Fibroblast of pulmonary artery (primary cell): ENCODE results near the gene PLCL1.
A peak's percentile ranks its signal among the peaks of the same experiment; 100 is the strongest.

ENCODE experiments used
- DNase-seq: peaks from one replicate; pipeline ENCODE4 v3.0.0-alpha.2; 2010; ENCODE audit warnings: low read depth
- H3K4me3 ChIP-seq: replicated peaks from 2 replicates; pipeline ENCODE4 v1.5.1; 2011; ENCODE audit warnings: low read depth, mild to moderate bottlenecking, control low read depth, low read length, moderate library complexity
- TF ChIP-seq, protein P1 (sequence below): IDR thresholded peaks from 2 replicates; pipeline ENCODE4 v1.5.1; 2011; ENCODE audit warnings: mild to moderate bottlenecking, control low read depth, low read length, inconsistent platforms; ENCODE audit errors: missing control alignments

PLCL1 gene

GRCh38 chr2:197800091-197800490 lies 4.3 kb upstream of the PLCL1 start:
- no peak overlapping the region for H3K4me3 ChIP-seq
- DNase-seq, result no peak
- TF ChIP-seq, protein P1, sequence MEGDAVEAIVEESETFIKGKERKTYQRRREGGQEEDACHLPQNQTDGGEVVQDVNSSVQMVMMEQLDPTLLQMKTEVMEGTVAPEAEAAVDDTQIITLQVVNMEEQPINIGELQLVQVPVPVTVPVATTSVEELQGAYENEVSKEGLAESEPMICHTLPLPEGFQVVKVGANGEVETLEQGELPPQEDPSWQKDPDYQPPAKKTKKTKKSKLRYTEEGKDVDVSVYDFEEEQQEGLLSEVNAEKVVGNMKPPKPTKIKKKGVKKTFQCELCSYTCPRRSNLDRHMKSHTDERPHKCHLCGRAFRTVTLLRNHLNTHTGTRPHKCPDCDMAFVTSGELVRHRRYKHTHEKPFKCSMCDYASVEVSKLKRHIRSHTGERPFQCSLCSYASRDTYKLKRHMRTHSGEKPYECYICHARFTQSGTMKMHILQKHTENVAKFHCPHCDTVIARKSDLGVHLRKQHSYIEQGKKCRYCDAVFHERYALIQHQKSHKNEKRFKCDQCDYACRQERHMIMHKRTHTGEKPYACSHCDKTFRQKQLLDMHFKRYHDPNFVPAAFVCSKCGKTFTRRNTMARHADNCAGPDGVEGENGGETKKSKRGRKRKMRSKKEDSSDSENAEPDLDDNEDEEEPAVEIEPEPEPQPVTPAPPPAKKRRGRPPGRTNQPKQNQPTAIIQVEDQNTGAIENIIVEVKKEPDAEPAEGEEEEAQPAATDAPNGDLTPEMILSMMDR, result no peak

DNA sequence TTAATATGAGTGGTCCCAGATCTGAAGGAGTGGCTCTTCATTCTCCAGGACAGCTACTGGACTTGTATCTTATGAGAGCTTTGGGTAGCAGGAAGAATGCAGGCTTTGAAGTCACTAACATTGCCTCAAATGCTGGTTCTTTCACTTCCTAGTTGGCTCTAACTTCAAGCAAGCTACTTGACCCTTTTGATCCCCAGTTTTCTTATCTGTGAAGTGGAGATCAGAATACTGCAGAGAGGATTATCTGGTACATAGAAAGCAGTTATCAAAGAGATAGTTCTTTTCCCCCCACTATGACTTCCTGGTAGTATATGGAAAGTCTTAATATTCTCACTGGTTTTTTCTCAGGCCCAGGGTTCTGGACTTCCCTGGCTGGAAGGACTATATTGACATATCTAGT lies 3.4 kb upstream of the PLCL1 start:
- TF ChIP-seq, protein P1, result no peak
- DNase-seq, result no peak
- H3K4me3 ChIP-seq, result no peak overlapping the region

GRCh38 chr2:197803033-197803444 lies 1.4 kb upstream of the PLCL1 start:
- no peak overlapping the region for H3K4me3 ChIP-seq
- TF ChIP-seq, protein P1, result peak; percentile 95
- peak; percentile 79 for DNase-seq

DNA sequence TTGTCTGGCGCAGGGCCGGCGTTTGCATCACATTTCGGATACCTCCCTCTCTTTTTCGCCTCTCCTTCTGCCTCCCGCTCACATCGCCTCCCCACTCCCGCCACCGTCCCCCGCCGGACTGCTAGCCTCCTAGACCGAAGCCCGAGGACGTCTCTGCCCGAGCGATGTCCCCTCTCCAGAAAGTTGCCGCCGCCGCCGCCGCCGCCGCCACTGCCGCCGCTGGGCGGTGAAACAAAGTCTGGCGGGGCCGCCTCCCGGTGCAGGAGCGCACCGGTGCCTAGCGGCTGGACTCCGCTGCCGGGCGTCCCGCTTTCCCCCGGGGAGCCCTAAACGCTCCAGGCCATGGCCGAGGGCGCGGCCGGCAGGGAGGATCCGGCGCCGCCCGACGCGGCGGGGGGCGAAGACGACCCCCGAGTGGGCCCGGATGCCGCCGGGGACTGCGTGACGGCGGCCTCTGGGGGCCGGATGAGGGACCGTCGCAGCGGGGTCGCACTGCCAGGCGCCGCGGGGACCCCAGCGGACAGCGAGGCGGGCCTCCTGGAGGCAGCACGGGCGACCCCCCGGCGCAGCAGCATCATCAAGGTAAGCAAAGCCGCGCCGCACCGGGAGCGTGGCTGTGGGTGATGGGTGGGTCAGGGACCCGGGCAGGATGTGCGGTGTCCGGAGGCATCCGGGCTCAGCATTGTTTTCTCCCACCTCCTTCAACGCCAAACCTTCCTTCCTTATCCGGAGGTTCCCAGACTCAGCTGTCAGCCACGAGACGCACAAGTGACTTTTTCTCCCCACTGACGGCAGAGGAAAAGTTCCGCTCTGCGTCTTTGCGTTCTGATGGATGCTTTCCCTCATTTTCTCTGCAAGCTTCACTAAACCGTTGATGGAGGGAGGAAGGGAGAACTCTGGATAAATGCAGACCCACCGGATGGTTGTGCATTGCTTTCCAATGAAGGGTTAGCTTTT lies 643 bp downstream of the PLCL1 start:
- TF ChIP-seq, protein P1, result no peak
- DNase-seq, result peak; percentile 50
- H3K4me3 ChIP-seq, result peak overlapping the region; percentile 73

- H3K4me3 ChIP-seq, result peak overlapping the region; percentile 73
- no peak for DNase-seq
- TF ChIP-seq, protein P1, result no peak
These were observed 1.6 kb downstream of the PLCL1 start for GRCh38 chr2:197805715-197806633.

DNA sequence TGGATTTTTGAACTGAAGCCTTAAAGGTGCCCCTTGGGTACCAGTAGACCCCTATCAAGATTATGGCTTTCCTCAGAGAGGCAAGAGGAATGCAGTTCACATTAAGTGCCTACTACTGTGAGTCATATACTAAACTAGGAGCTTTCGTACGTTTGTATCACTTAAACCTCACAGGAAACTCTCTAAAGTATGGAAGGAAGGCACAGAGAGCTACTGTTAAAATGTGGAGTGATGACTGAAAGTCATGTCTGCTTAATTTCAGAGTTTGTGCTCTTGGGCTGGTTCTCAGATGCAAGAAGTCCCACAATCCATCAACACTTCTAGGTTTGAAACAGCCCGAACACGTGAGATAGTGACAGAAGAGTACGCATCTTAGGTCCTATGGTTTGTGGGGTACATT lies 4.7 kb downstream of the PLCL1 start:
- H3K4me3 ChIP-seq, result no peak overlapping the region
- DNase-seq, result no peak
- TF ChIP-seq, protein P1, result no peak
